Epidermal melanocyte (primary cell): ENCODE measurements around the gene HSFX3.
"Not testable (repeated sequence)": the region's sequence is repeated elsewhere in the genome, so short reads cannot be mapped to it uniquely, and the experiment has no call there.

ENCODE experiments used
- DNase-seq: peaks from one replicate; pipeline ENCODE4 v3.0.0; 2011; ENCODE audit warnings: low spot score; ENCODE audit not compliant: insufficient read length

Gene HSFX3

GRCh38 chrX:149549701-149550100 is at the start of gene HSFX3:
Gene HSFX3 (minus strand): TSS chrX:149549924. CDS start chrX:149549852, 72 bp downstream.
- DNase-seq = not testable (repeated sequence)

- not testable (repeated sequence) for DNase-seq
Measured at GRCh38 chrX:149598603-149599002, 48.9 kb upstream of the HSFX3 start.

- DNase-seq = not testable (repeated sequence)
Measured at GRCh38 chrX:149595943-149596342, 46.2 kb upstream of the HSFX3 start.

GRCh38 chrX:149595214-149595613 is 45.5 kb upstream of the HSFX3 start, which contains the start of gene HSFX2:
Gene HSFX2 (minus strand): TSS chrX:149595314. CDS start chrX:149594700, 614 bp downstream.
- not testable (repeated sequence) for DNase-seq

GRCh38 chrX:149590993-149591392 is 41.3 kb upstream of the HSFX3 start:
- not testable (repeated sequence) for DNase-seq

GRCh38 chrX:149587359-149587758 is 37.6 kb upstream of the HSFX3 start, which contains the start of gene MAGEA9B:
Gene MAGEA9B (minus strand): TSS chrX:149587459. CDS start chrX:149583179, 4,280 bp downstream.
- DNase-seq = not testable (repeated sequence)

- not testable (repeated sequence) for DNase-seq
Measured at GRCh38 chrX:149585631-149586030, 35.9 kb upstream of the HSFX3 start.

GRCh38 chrX:149573456-149573855 is 23.7 kb upstream of the HSFX3 start:
- not testable (repeated sequence) for DNase-seq

- DNase-seq = no peak
Measured at GRCh38 chrX:149572743-149573142, 23.0 kb upstream of the HSFX3 start.

- no peak for DNase-seq
Measured at GRCh38 chrX:149571770-149572169, 22.0 kb upstream of the HSFX3 start.

- peak; percentile 28 for DNase-seq
Measured at GRCh38 chrX:149570668-149571067, 20.9 kb upstream of the HSFX3 start.

- DNase-seq = no peak
Measured at GRCh38 chrX:149569770-149570169, 20.0 kb upstream of the HSFX3 start.

- no peak for DNase-seq
Measured at GRCh38 chrX:149568701-149569296, 19.1 kb upstream of the HSFX3 start.

- no peak for DNase-seq
Measured at GRCh38 chrX:149567621-149568417, 18.1 kb upstream of the HSFX3 start.

- DNase-seq = no peak
Measured at GRCh38 chrX:149563359-149563758, 13.6 kb upstream of the HSFX3 start.

GRCh38 chrX:149555251-149555650 is 5.5 kb upstream of the HSFX3 start:
- DNase-seq = not testable (repeated sequence)

- not testable (repeated sequence) for DNase-seq
Measured at GRCh38 chrX:149551939-149552248, 2.2 kb upstream of the HSFX3 start.

- DNase-seq = not testable (repeated sequence)
Measured at GRCh38 chrX:149551245-149551938, 1.7 kb upstream of the HSFX3 start.

- DNase-seq = not testable (repeated sequence)
Measured at GRCh38 chrX:149550454-149550853, 730 bp upstream of the HSFX3 start.

GRCh38 chrX:149547782-149548181 is 1.9 kb downstream of the HSFX3 start:
- not testable (repeated sequence) for DNase-seq

- DNase-seq = not testable (repeated sequence)
Measured at GRCh38 chrX:149546962-149547361, 2.8 kb downstream of the HSFX3 start.
